Activated T-cell treated with anti-CD3 and anti-CD28 coated beads, Interleukin-2, amount 50 U/mL, for 48 hours (primary cell): ENCODE results near the gene UNC5B.

Experiments
- DNase-seq, 2 experiments: peaks; one replicate each; pipeline ENCODE4 v3.0.0-alpha.2; 2020

UNC5B gene

GRCh38 chr10:71348850-71349249 is 136.5 kb downstream of the UNC5B start:
- DNase-seq, result no peak

DNA sequence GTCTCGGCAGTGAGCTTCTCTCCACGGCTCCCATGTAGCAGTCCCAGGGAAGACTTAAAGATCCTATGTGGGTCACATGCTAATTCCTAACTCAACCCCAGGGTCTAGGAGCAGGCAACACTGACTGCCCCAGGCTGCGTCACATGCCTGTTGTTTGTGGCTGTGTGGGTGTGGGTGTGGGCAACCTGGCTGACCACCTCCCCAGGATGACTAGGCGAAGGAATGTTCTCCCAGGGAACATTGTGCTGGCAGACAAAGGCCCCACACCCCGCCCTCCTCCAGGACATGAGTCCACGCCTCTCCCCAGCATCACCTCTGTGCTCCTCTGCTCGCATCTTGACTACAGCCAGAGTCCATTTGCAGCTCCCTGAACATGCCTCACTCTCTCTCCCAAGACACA is 137.0 kb downstream of the UNC5B start:
- no peak for DNase-seq

GRCh38 chr10:71351087-71351486 is 138.7 kb downstream of the UNC5B start:
- no peak for DNase-seq

DNA sequence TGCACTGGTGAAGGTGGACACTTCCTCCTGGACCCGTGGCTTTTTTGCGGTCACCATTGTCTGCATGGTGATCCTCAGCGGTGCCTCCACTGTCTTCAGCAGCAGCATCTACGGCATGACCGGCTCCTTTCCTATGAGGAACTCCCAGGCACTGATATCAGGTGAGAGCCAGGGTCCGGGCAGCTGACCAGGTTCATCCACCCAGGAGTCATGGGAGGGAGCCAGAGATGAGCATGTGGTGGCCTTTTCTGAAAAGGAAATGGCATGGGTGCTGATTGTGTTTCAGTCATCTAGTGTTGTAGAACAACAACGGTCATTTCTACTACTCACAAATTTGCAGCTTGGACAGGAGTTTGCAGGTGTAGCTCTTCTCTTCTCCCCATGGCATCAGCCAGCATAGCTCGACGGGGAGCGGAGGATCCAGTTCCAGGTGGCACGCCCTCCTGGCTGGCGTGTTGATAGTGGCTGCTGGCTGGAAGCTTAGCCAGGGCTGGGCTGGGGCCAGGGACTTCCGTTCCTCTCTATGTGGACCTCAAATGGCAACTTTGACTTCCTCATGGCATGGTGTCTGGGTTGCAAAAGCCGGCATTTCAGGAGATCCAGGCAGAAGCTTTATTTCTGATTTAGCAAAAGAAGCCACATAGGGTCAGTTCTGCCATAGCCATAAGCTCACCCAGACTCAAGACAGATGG is 139.4 kb downstream of the UNC5B start:
- DNase-seq, result no peak
